Ishikawa (cell line): Measurements from ENCODE around the gene CRMP1.
A peak's percentile ranks its signal among the peaks of the same experiment; 100 is the strongest.

Experiments
- CEBPB ChIP-seq: IDR thresholded peaks from 2 replicates; pipeline ENCODE4 v1.6.1; 2012
- CREB1 ChIP-seq: IDR thresholded peaks from 2 replicates; pipeline ENCODE4 v1.6.1; 2012; ENCODE audit warnings: low read depth
- EGR1 ChIP-seq: IDR thresholded peaks from 2 replicates; pipeline ENCODE4 v1.6.1; 2012
- EP300 ChIP-seq: IDR thresholded peaks from 2 replicates; pipeline ENCODE4 v1.6.1; 2012; ENCODE audit warnings: borderline replicate concordance
- RAD21 ChIP-seq: IDR thresholded peaks from 2 replicates; pipeline ENCODE4 v1.6.1; 2012; ENCODE audit warnings: low read depth
- TAF1 ChIP-seq: IDR thresholded peaks from 2 replicates; pipeline ENCODE4 v1.6.1; 2012; ENCODE audit warnings: low read depth, mild to moderate bottlenecking
- TCF12 ChIP-seq: IDR thresholded peaks from 2 replicates; pipeline ENCODE4 v1.6.1; 2012; ENCODE audit warnings: low read depth
- TEAD4 ChIP-seq: IDR thresholded peaks from 2 replicates; pipeline ENCODE4 v1.6.1; 2012
- YY1 ChIP-seq: IDR thresholded peaks from 2 replicates; pipeline ENCODE4 v1.6.1; 2012; ENCODE audit warnings: low read depth
- TF ChIP-seq, protein P1 (sequence below): IDR thresholded peaks from 2 replicates; pipeline ENCODE4 v1.6.1; 2012
- TF ChIP-seq, protein P2 (sequence below): IDR thresholded peaks from 2 replicates; pipeline ENCODE4 v1.6.1; 2012; ENCODE audit warnings: low read depth, mild to moderate bottlenecking

GRCh38 chr4:5812506-5813229, 80.2 kb downstream of the CRMP1 start:
- no peak for TF ChIP-seq TEAD4
- TF ChIP-seq, protein P1, sequence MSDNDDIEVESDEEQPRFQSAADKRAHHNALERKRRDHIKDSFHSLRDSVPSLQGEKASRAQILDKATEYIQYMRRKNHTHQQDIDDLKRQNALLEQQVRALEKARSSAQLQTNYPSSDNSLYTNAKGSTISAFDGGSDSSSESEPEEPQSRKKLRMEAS: no peak
- TF ChIP-seq TAF1: no peak
- TF ChIP-seq CREB1: no peak
- TF ChIP-seq EGR1: no peak
- TF ChIP-seq RAD21: peak; percentile 79
- no peak for TF ChIP-seq YY1
- TF ChIP-seq, protein P2, sequence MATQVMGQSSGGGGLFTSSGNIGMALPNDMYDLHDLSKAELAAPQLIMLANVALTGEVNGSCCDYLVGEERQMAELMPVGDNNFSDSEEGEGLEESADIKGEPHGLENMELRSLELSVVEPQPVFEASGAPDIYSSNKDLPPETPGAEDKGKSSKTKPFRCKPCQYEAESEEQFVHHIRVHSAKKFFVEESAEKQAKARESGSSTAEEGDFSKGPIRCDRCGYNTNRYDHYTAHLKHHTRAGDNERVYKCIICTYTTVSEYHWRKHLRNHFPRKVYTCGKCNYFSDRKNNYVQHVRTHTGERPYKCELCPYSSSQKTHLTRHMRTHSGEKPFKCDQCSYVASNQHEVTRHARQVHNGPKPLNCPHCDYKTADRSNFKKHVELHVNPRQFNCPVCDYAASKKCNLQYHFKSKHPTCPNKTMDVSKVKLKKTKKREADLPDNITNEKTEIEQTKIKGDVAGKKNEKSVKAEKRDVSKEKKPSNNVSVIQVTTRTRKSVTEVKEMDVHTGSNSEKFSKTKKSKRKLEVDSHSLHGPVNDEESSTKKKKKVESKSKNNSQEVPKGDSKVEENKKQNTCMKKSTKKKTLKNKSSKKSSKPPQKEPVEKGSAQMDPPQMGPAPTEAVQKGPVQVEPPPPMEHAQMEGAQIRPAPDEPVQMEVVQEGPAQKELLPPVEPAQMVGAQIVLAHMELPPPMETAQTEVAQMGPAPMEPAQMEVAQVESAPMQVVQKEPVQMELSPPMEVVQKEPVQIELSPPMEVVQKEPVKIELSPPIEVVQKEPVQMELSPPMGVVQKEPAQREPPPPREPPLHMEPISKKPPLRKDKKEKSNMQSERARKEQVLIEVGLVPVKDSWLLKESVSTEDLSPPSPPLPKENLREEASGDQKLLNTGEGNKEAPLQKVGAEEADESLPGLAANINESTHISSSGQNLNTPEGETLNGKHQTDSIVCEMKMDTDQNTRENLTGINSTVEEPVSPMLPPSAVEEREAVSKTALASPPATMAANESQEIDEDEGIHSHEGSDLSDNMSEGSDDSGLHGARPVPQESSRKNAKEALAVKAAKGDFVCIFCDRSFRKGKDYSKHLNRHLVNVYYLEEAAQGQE: no peak
- no peak for TF ChIP-seq TCF12
- TF ChIP-seq CEBPB: no peak
- TF ChIP-seq EP300: no peak
